SIG-M5 treated with dmso at 0.1 percent for 504 hours (cell line): ENCODE results near the gene CHRM3.

ENCODE experiments used
- DNase-seq: peaks from one replicate; lab custom pipeline; 2025; ENCODE audit not compliant: unreplicated experiment; lab: John Stamatoyannopoulos, UW

CHRM3 gene

DNA sequence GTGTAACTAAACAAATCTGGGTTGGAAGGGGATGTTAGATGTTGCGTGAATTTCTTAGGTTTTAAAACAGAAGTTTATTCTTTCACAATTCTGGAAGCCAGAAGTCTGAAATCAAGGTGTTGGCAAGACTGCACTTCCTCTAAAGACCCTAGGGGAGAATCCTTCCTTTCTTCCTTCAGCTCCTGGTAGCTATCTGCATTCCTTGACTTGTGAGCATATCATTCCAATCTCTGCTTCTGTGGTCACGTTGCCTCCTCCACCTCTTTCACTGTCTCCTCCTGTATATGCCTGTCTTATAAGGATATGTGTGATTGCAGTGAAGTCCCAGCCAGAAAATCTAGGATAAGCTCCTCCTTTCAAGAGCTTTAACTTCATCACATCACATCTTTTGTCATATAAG lies 7.7 kb downstream of the CHRM3 start:
- no peak for DNase-seq

GRCh38 chr1:239413916-239414315 lies 27.5 kb downstream of the CHRM3 start:
- no peak for DNase-seq

DNA sequence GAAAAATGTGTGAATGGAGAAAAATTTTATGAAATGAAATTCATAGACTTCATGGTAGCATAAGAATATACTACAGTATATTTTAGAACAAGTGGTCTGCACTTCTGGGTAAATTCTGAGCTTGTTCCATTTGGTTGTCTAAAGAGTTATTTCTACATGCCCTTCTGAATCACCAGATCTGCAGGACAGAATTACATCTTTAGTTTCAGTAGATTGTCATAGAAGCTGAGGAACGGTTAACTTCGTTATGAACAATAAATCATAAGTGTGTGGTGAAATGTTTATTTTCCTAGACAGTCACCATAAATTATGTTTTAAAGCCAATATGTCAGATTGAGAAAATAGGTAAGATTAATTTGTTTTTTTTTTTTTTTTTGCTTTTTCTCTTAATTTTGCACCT lies 30.9 kb downstream of the CHRM3 start:
- no peak for DNase-seq

DNA sequence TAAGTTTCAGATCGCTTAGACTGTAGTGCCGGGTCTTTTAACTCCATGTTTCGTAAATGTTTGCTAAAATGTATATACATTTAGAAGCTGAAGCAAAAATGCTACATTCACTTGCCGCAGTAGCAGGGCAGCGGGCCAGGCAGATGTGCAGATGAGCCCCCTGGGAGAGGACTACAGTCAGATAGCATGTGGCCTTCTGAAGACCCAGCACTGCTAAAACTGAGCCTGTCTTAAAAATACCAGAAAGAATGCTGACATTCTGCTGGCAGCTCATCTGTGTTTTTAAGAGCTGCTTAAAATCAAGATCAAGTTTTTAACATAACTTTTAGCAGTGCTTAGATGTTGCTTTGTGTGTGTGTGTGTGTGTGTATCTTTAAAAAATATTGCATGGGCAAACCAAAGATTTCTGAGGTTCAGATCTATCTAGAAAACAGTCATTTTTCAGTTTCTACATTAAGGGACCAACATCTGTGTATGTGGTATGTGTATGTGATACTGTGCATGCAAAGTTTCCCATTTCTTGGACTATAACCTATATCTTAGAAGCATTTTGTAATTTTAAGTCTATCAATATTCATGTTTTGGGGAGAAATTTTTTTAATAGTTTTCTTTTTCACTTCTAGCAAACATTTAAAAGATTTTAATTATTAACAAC lies 31.7 kb downstream of the CHRM3 start:
- DNase-seq, result no peak

GRCh38 chr1:239418681-239419080 lies 32.3 kb downstream of the CHRM3 start:
- no peak for DNase-seq

- no peak for DNase-seq
Observed at GRCh38 chr1:239421811-239422210, 35.4 kb downstream of the CHRM3 start.

- no peak for DNase-seq
Observed at GRCh38 chr1:239422818-239423217, 36.5 kb downstream of the CHRM3 start.

DNA sequence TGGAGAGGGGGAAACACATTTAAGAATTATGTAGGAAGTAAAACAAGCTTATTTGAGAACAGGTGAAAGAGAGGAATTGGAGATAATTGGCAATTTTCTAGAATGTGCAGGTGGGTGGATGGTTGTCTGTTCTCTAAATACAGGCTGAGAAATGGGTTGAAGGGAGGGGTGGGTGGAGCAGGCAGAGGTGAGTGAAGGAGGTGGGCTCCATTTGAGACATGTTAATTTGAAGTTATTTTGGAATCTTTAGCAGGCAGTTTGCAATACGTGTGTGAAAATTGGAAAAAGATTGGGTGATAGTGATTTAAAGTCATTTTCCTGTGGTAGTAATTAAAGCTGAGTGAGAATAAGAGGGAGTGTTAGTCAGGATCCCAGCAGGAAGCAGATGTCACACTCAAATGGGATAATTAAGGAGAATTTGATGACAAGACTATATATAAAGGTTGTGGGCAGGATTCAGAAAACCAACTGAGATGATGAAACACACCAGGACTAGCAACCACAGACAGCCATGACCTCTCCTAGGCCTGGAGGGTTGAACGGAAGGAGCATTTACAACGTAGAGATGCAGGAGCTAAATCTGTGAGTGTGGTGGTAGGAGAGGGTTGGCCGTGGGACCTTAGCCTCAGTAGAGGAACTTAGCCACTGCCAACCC lies 40.6 kb downstream of the CHRM3 start:
- DNase-seq, result no peak

DNA sequence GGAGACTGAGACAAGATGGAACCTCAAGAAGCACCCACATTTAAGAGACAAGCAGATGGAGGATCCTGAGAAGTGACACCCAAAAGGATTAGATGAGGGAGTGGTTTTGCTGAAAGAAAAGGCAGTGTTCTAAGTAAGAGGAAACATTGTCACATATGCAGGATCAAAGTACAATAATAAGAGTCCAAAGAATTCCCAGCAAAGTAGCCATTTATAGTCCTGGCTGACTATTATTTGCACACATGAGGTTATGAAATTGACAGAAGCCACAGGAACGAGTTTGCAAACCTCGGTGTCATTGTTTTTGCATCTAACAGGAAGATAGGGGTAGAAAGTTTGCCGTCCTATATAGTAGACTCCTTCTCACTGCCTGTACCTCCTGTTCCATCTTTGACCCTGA lies 41.3 kb downstream of the CHRM3 start:
- no peak for DNase-seq

GRCh38 chr1:239428120-239428710 lies 41.8 kb downstream of the CHRM3 start:
- no peak for DNase-seq

GRCh38 chr1:239429163-239429562 lies 42.8 kb downstream of the CHRM3 start:
- no peak for DNase-seq

DNA sequence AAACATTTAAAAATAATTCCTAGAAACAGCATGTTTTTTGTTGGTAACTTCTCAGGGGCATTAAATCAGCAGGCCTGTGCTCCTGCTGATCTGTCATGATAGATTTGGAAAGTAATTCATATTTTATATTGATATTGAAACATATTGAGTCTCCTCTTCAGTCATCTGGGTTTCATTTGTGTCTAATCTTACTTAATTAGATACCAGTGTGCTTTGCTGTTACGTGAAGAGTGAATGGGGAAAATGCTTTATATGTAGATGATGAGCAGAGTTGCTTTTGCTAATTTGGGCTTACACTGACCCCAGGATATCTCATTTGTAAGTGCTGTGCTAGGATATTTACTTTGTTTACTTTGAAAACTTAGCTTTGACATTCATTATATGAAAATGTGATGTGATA lies 45.9 kb downstream of the CHRM3 start:
- no peak for DNase-seq

GRCh38 chr1:239434181-239434580 lies 47.8 kb downstream of the CHRM3 start:
- DNase-seq, result no peak
